ENCODE results near the gene TXNDC2. TPM values are rescaled to one million over a fixed set of nuclear protein-coding genes. Genes with fewer than 3 reads are reported as not detected.
"Not testable (repeated sequence)": the region's sequence is repeated elsewhere in the genome, so short reads cannot be mapped to it uniquely, and the experiment has no call there.

Gene TXNDC2
- total and polyA plus RNA-seq, 5 donors from 2014 or later: not detected

GRCh38 chr18:9901377-9901776 is 15.6 kb downstream of the TXNDC2 start:
- peaks cover 5% of the 10 kb centered on the region for H3K27me3 ChIP-seq (ENCODE audit: control insufficient read depth, insufficient read depth, low read length)
- no peak for DNase-seq
- no peaks in the 10 kb centered on the region for H3K4me1 ChIP-seq (ENCODE audit: control insufficient read depth, insufficient read depth, low read length, poor library complexity, severe bottlenecking)
- no peaks in the 10 kb centered on the region for H3K36me3 Mint-ChIP-seq
- H3K4me3 Mint-ChIP-seq: no peak overlapping the region
- no peak overlapping the region for H3K27ac ChIP-seq (ENCODE audit: insufficient read depth, low read length, poor library complexity, severe bottlenecking)
- H3K4me1 Mint-ChIP-seq: peaks cover 0 to 8% (median 1%) of the 10 kb centered on the region in 4 donors
- no peak for ATAC-seq (ENCODE audit: low read depth in 2 of 2)
- H3K27me3 Mint-ChIP-seq: peaks cover 19% of the 10 kb centered on the region
- no peaks in the 10 kb centered on the region for H3K9me3 ChIP-seq (ENCODE audit: control insufficient read depth in 2 of 2, low read length in 2 of 2)
- H3K4me3 ChIP-seq (ENCODE audit: low read depth, low read length): no peak overlapping the region
- H3K27ac Mint-ChIP-seq: no peak overlapping the region
- no peaks in the 10 kb centered on the region for H3K9me3 Mint-ChIP-seq
- no peaks in the 10 kb centered on the region for H3K36me3 ChIP-seq (ENCODE audit: control insufficient read depth, insufficient read depth, low read length)

GRCh38 chr18:9902264-9902663 is 16.5 kb downstream of the TXNDC2 start:
- ATAC-seq (ENCODE audit: low read depth in 2 of 2); H3K4me1 Mint-ChIP-seq; H3K36me3 ChIP-seq (ENCODE audit: control insufficient read depth, insufficient read depth, low read length): not testable (repeated sequence)

GRCh38 chr18:9902832-9903231 is 17.1 kb downstream of the TXNDC2 start:
- Mint-ChIP-seq H3K4me3 (no peak overlapping the region), H3K4me1 (peaks cover 0 to 8% (median 1%) of the 10 kb centered on the region in 4 donors), H3K9me3 (peaks cover 0 to under 1% (median 0%) of the 10 kb centered on the region in 7 donors), H3K36me3 (no peaks in the 10 kb centered on the region), H3K27ac (no peak overlapping the region), H3K27me3 (peaks cover 30% of the 10 kb centered on the region)
- no peaks in the 10 kb centered on the region for H3K4me1 ChIP-seq (ENCODE audit: control insufficient read depth, insufficient read depth, low read length, poor library complexity, severe bottlenecking)
- DNase-seq: no peak
- no peaks in the 10 kb centered on the region for H3K9me3 ChIP-seq (ENCODE audit: control insufficient read depth in 2 of 2, low read length in 2 of 2)
- H3K4me3 ChIP-seq (ENCODE audit: low read depth, low read length): no peak overlapping the region
- peaks cover 10% of the 10 kb centered on the region for H3K27me3 ChIP-seq (ENCODE audit: control insufficient read depth, insufficient read depth, low read length)
- no peak for ATAC-seq (ENCODE audit: low read depth in 2 of 2)
- H3K27ac ChIP-seq (ENCODE audit: insufficient read depth, low read length, poor library complexity, severe bottlenecking): no peak overlapping the region
- no peaks in the 10 kb centered on the region for H3K36me3 ChIP-seq (ENCODE audit: control insufficient read depth, insufficient read depth, low read length)

More at GRCh38 chr18:9902264-9902663, 16.5 kb downstream of the TXNDC2 start:
- not testable (repeated sequence) for H3K27me3 ChIP-seq (ENCODE audit: control insufficient read depth, insufficient read depth, low read length); H3K4me3 ChIP-seq (ENCODE audit: low read depth, low read length); DNase-seq; H3K36me3 Mint-ChIP-seq; H3K4me3 Mint-ChIP-seq; H3K27ac ChIP-seq (ENCODE audit: insufficient read depth, low read length, poor library complexity, severe bottlenecking); H3K4me1 ChIP-seq (ENCODE audit: control insufficient read depth, insufficient read depth, low read length, poor library complexity, severe bottlenecking); H3K27ac Mint-ChIP-seq; H3K9me3 ChIP-seq (ENCODE audit: control insufficient read depth in 2 of 2, low read length in 2 of 2); H3K9me3 Mint-ChIP-seq
- H3K27me3 Mint-ChIP-seq: peaks cover 25% of the 10 kb centered on the region

GRCh38 chr18:9905401-9905922 is 19.7 kb downstream of the TXNDC2 start:
- Mint-ChIP-seq H3K36me3 (no peaks in the 10 kb centered on the region), H3K27me3 (peaks cover 50% of the 10 kb centered on the region), H3K27ac (no peak overlapping the region), H3K9me3 (peaks cover 0 to 3% (median 0%) of the 10 kb centered on the region in 7 donors), H3K4me3 (no peak overlapping the region), H3K4me1 (no peaks in the 10 kb centered on the region)
- Histone ChIP-seq H3K9me3 (ENCODE audit: control insufficient read depth in 2 of 2, low read length in 2 of 2) (no peaks in the 10 kb centered on the region), H3K4me3 (ENCODE audit: low read depth, low read length) (no peak overlapping the region), H3K27me3 (ENCODE audit: control insufficient read depth, insufficient read depth, low read length) (peaks cover 23% of the 10 kb centered on the region), H3K36me3 (ENCODE audit: control insufficient read depth, insufficient read depth, low read length) (no peaks in the 10 kb centered on the region), H3K27ac (ENCODE audit: insufficient read depth, low read length, poor library complexity, severe bottlenecking) (no peak overlapping the region), H3K4me1 (ENCODE audit: control insufficient read depth, insufficient read depth, low read length, poor library complexity, severe bottlenecking) (no peaks in the 10 kb centered on the region)
- DNase-seq: no peak
- ATAC-seq (ENCODE audit: low read depth in 2 of 2): no peak

GRCh38 chr18:9906481-9906880 is 20.7 kb downstream of the TXNDC2 start:
- no peak for ATAC-seq (ENCODE audit: low read depth in 2 of 2)

GRCh38 chr18:9907867-9908266 is 22.1 kb downstream of the TXNDC2 start:
- Mint-ChIP-seq H3K27me3 (peaks cover 50% of the 10 kb centered on the region), H3K4me3 (no peak overlapping the region), H3K27ac (no peak overlapping the region), H3K9me3 (peaks cover 0 to 3% (median 0%) of the 10 kb centered on the region in 7 donors), H3K36me3 (no peaks in the 10 kb centered on the region), H3K4me1 (peaks cover 0 to 2% (median 1%) of the 10 kb centered on the region in 4 donors)
- Histone ChIP-seq H3K27ac (ENCODE audit: insufficient read depth, low read length, poor library complexity, severe bottlenecking) (no peak overlapping the region), H3K27me3 (ENCODE audit: control insufficient read depth, insufficient read depth, low read length) (peaks cover 23% of the 10 kb centered on the region), H3K36me3 (ENCODE audit: control insufficient read depth, insufficient read depth, low read length) (no peaks in the 10 kb centered on the region), H3K4me3 (ENCODE audit: low read depth, low read length) (no peak overlapping the region), H3K4me1 (ENCODE audit: control insufficient read depth, insufficient read depth, low read length, poor library complexity, severe bottlenecking) (peaks cover under 1% of the 10 kb centered on the region), H3K9me3 (ENCODE audit: control insufficient read depth in 2 of 2, low read length in 2 of 2) (no peaks in the 10 kb centered on the region)
- ATAC-seq (ENCODE audit: low read depth in 2 of 2): no peak
- DNase-seq: no peak

More at GRCh38 chr18:9906481-9906880, 20.7 kb downstream of the TXNDC2 start:
- no peaks in the 10 kb centered on the region for H3K36me3 Mint-ChIP-seq
- Histone ChIP-seq H3K36me3 (ENCODE audit: control insufficient read depth, insufficient read depth, low read length) (no peaks in the 10 kb centered on the region), H3K4me1 (ENCODE audit: control insufficient read depth, insufficient read depth, low read length, poor library complexity, severe bottlenecking) (no peaks in the 10 kb centered on the region), H3K27me3 (ENCODE audit: control insufficient read depth, insufficient read depth, low read length) (peaks cover 23% of the 10 kb centered on the region), H3K4me3 (ENCODE audit: low read depth, low read length) (no peak overlapping the region), H3K27ac (ENCODE audit: insufficient read depth, low read length, poor library complexity, severe bottlenecking) (no peak overlapping the region), H3K9me3 (ENCODE audit: control insufficient read depth in 2 of 2, low read length in 2 of 2) (no peaks in the 10 kb centered on the region)
- peaks cover 50% of the 10 kb centered on the region for H3K27me3 Mint-ChIP-seq
- no peaks in the 10 kb centered on the region for H3K4me1 Mint-ChIP-seq
- H3K27ac Mint-ChIP-seq: no peak overlapping the region
- peaks cover 0 to 3% (median 0%) of the 10 kb centered on the region in 7 donors for H3K9me3 Mint-ChIP-seq
- DNase-seq: no peak
- no peak overlapping the region for H3K4me3 Mint-ChIP-seq

- Histone ChIP-seq H3K27ac (ENCODE audit: insufficient read depth, low read length, poor library complexity, severe bottlenecking) (no peak overlapping the region), H3K27me3 (ENCODE audit: control insufficient read depth, insufficient read depth, low read length) (peaks cover 23% of the 10 kb centered on the region), H3K36me3 (ENCODE audit: control insufficient read depth, insufficient read depth, low read length) (no peaks in the 10 kb centered on the region), H3K4me1 (ENCODE audit: control insufficient read depth, insufficient read depth, low read length, poor library complexity, severe bottlenecking) (peaks cover 6% of the 10 kb centered on the region), H3K4me3 (ENCODE audit: low read depth, low read length) (no peak overlapping the region), H3K9me3 (ENCODE audit: control insufficient read depth in 2 of 2, low read length in 2 of 2) (no peaks in the 10 kb centered on the region)
- H3K27ac Mint-ChIP-seq: no peak overlapping the region
- no peak for DNase-seq
- no peak overlapping the region for H3K4me3 Mint-ChIP-seq
- no peak for ATAC-seq (ENCODE audit: low read depth in 2 of 2)
- H3K4me1 Mint-ChIP-seq: peaks cover 5 to 13% (median 10%) of the 10 kb centered on the region in 4 donors
- peaks cover 0 to 4% (median 0%) of the 10 kb centered on the region in 7 donors for H3K9me3 Mint-ChIP-seq
- no peaks in the 10 kb centered on the region for H3K36me3 Mint-ChIP-seq
- peaks cover 45% of the 10 kb centered on the region for H3K27me3 Mint-ChIP-seq
Measured at GRCh38 chr18:9910071-9910470, 24.3 kb downstream of the TXNDC2 start.

- Mint-ChIP-seq H3K9me3 (peaks cover 0 to 4% (median 0%) of the 10 kb centered on the region in 7 donors), H3K27me3 (peaks cover 39% of the 10 kb centered on the region), H3K4me3 (no peak overlapping the region), H3K4me1 (peaks cover 11 to 18% (median 16%) of the 10 kb centered on the region in 4 donors), H3K27ac (no peak overlapping the region), H3K36me3 (no peaks in the 10 kb centered on the region)
- H3K27me3 ChIP-seq (ENCODE audit: control insufficient read depth, insufficient read depth, low read length): peaks cover 21% of the 10 kb centered on the region
- H3K4me1 ChIP-seq (ENCODE audit: control insufficient read depth, insufficient read depth, low read length, poor library complexity, severe bottlenecking): peaks cover 12% of the 10 kb centered on the region
- no peak overlapping the region for H3K27ac ChIP-seq (ENCODE audit: insufficient read depth, low read length, poor library complexity, severe bottlenecking)
- no peak for ATAC-seq (ENCODE audit: low read depth in 2 of 2)
- no peak overlapping the region for H3K4me3 ChIP-seq (ENCODE audit: low read depth, low read length)
- H3K36me3 ChIP-seq (ENCODE audit: control insufficient read depth, insufficient read depth, low read length): no peaks in the 10 kb centered on the region
- DNase-seq: no peak
- no peaks in the 10 kb centered on the region for H3K9me3 ChIP-seq (ENCODE audit: control insufficient read depth in 2 of 2, low read length in 2 of 2)
Measured at GRCh38 chr18:9910661-9911060, 24.9 kb downstream of the TXNDC2 start.

Measured in CD4-positive, CD25-positive, alpha-beta regulatory T cell (primary cell).